Fibroblast of skin of right quadriceps (primary cell): ENCODE data around the gene RBMS1.
A peak's percentile ranks its signal among the peaks of the same experiment; 100 is the strongest.
"Not testable (repeated sequence)": the region's sequence is repeated elsewhere in the genome, so short reads cannot be mapped to it uniquely, and the experiment has no call there.

ENCODE experiments used
- DNase-seq: peaks from one replicate; pipeline ENCODE4 v3.0.0-alpha.2; 2013

Gene RBMS1

GRCh38 chr2:160377204-160377995 is 116.2 kb downstream of the RBMS1 start:
- DNase-seq: no peak

GRCh38 chr2:160376576-160376975 is 117.0 kb downstream of the RBMS1 start:
- DNase-seq: no peak

- no peak for DNase-seq
Observed at GRCh38 chr2:160375802-160376469, 117.7 kb downstream of the RBMS1 start.

GRCh38 chr2:160375037-160375436 is 118.6 kb downstream of the RBMS1 start:
- peak; percentile 55 for DNase-seq

GRCh38 chr2:160373666-160374065 is 119.9 kb downstream of the RBMS1 start:
- no peak for DNase-seq

GRCh38 chr2:160373263-160373662 is 120.3 kb downstream of the RBMS1 start:
- no peak for DNase-seq

GRCh38 chr2:160372585-160372984 is 121.0 kb downstream of the RBMS1 start:
- peak; percentile 51 for DNase-seq

GRCh38 chr2:160372010-160372356 is 121.6 kb downstream of the RBMS1 start:
- no peak for DNase-seq

- no peak for DNase-seq
Observed at GRCh38 chr2:160371251-160372009, 122.2 kb downstream of the RBMS1 start.

GRCh38 chr2:160368988-160369930 is 124.3 kb downstream of the RBMS1 start:
- peak; percentile 53 for DNase-seq

GRCh38 chr2:160367887-160368286 is 125.7 kb downstream of the RBMS1 start:
- peak; percentile 96 for DNase-seq

GRCh38 chr2:160367139-160367538 is 126.5 kb downstream of the RBMS1 start:
- DNase-seq: not testable (repeated sequence)

GRCh38 chr2:160366474-160366873 is 127.1 kb downstream of the RBMS1 start:
- DNase-seq: no peak

GRCh38 chr2:160365716-160366367 is 127.8 kb downstream of the RBMS1 start:
- DNase-seq: no peak

GRCh38 chr2:160364364-160364763 is 129.2 kb downstream of the RBMS1 start:
- DNase-seq: no peak

GRCh38 chr2:160363961-160364360 is 129.6 kb downstream of the RBMS1 start:
- DNase-seq: no peak

GRCh38 chr2:160363055-160363454 is 130.6 kb downstream of the RBMS1 start:
- no peak for DNase-seq

GRCh38 chr2:160362541-160362940 is 131.1 kb downstream of the RBMS1 start:
- DNase-seq: no peak

GRCh38 chr2:160362018-160362417 is 131.6 kb downstream of the RBMS1 start:
- DNase-seq: no peak

- DNase-seq: no peak
Observed at GRCh38 chr2:160360089-160360757, 133.4 kb downstream of the RBMS1 start.

- DNase-seq: peak; percentile 86
Observed at GRCh38 chr2:160358046-160358445, 135.6 kb downstream of the RBMS1 start.
